RWPE2 (cell line): ENCODE measurements around the gene B4GALT6.

Source experiments
- ATAC-seq: fragments of 200-7000 bp; cut with Tn5 transposase; 3 replicates; pipeline ENCODE4 v1.9.1; 2021; ENCODE audit warnings: low read depth
- DNase-seq: peaks from one replicate; pipeline ENCODE4 v3.0.0-alpha.2; 2020; ENCODE audit warnings: low spot score
- H3K27ac ChIP-seq: fragments of 450-650 bp; 2 replicates; pipeline ENCODE4 v1.5.1; 2017; ENCODE audit warnings: mild to moderate bottlenecking; ENCODE audit not compliant: poor library complexity, severe bottlenecking
- H3K27me3 ChIP-seq: fragments of 250-450 bp; sonication (Bioruptor Pico); 2 replicates; pipeline ENCODE4 v1.5.1; 2021; ENCODE audit warnings: mild to moderate bottlenecking, moderate library complexity; ENCODE audit not compliant: insufficient read depth, poor library complexity, severe bottlenecking
- H3K36me3 ChIP-seq: fragments of 250-450 bp; sonication (Bioruptor Pico); 2 replicates; pipeline ENCODE4 v1.5.1; 2020; ENCODE audit warnings: low read depth, mild to moderate bottlenecking, moderate library complexity
- H3K4me1 ChIP-seq: fragments of 250-450 bp; sonication (Bioruptor Pico); 2 replicates; pipeline ENCODE4 v1.5.1; 2021; ENCODE audit warnings: mild to moderate bottlenecking, moderate library complexity; ENCODE audit not compliant: insufficient read depth, poor library complexity, severe bottlenecking
- H3K4me3 ChIP-seq: fragments of 250-450 bp; sonication (Bioruptor Pico); 2 replicates; pipeline ENCODE4 v1.5.1; 2021; ENCODE audit warnings: mild to moderate bottlenecking, moderate library complexity; ENCODE audit not compliant: severe bottlenecking
- H3K9me3 ChIP-seq: fragments of 250-450 bp; sonication (Bioruptor Pico); 2 replicates; pipeline ENCODE4 v1.5.1; 2021; ENCODE audit warnings: mild to moderate bottlenecking, moderate library complexity; ENCODE audit not compliant: severe bottlenecking
- TF ChIP-seq, protein P1 (sequence below): fragments of 450-650 bp; IDR thresholded peaks from one replicate; pipeline ENCODE4 v1.5.1; 2017; ENCODE audit warnings: mild to moderate bottlenecking, moderate library complexity; ENCODE audit not compliant: poor library complexity, severe bottlenecking

The B4GALT6 gene

GRCh38 chr18:31701744-31702143 is 17.4 kb upstream of the B4GALT6 start:
- H3K36me3 ChIP-seq = no peaks in the 10 kb centered on the region
- H3K27me3 ChIP-seq = no peaks in the 10 kb centered on the region
- no peak for ATAC-seq
- DNase-seq = no peak
- H3K9me3 ChIP-seq = no peaks in the 10 kb centered on the region
- TF ChIP-seq, protein P1, sequence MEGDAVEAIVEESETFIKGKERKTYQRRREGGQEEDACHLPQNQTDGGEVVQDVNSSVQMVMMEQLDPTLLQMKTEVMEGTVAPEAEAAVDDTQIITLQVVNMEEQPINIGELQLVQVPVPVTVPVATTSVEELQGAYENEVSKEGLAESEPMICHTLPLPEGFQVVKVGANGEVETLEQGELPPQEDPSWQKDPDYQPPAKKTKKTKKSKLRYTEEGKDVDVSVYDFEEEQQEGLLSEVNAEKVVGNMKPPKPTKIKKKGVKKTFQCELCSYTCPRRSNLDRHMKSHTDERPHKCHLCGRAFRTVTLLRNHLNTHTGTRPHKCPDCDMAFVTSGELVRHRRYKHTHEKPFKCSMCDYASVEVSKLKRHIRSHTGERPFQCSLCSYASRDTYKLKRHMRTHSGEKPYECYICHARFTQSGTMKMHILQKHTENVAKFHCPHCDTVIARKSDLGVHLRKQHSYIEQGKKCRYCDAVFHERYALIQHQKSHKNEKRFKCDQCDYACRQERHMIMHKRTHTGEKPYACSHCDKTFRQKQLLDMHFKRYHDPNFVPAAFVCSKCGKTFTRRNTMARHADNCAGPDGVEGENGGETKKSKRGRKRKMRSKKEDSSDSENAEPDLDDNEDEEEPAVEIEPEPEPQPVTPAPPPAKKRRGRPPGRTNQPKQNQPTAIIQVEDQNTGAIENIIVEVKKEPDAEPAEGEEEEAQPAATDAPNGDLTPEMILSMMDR = no peak
- H3K4me1 ChIP-seq = no peaks in the 10 kb centered on the region
- H3K4me3 ChIP-seq = no peak overlapping the region
- H3K27ac ChIP-seq = no peak overlapping the region

GRCh38 chr18:31700990-31701389 is 16.6 kb upstream of the B4GALT6 start:
- no peak overlapping the region for H3K27ac ChIP-seq
- no peaks in the 10 kb centered on the region for H3K27me3 ChIP-seq
- H3K4me1 ChIP-seq = no peaks in the 10 kb centered on the region
- TF ChIP-seq, protein P1 = no peak
- H3K36me3 ChIP-seq = no peaks in the 10 kb centered on the region
- no peaks in the 10 kb centered on the region for H3K9me3 ChIP-seq
- no peak overlapping the region for H3K4me3 ChIP-seq
- DNase-seq (no peak), ATAC-seq (no peak)

DNA sequence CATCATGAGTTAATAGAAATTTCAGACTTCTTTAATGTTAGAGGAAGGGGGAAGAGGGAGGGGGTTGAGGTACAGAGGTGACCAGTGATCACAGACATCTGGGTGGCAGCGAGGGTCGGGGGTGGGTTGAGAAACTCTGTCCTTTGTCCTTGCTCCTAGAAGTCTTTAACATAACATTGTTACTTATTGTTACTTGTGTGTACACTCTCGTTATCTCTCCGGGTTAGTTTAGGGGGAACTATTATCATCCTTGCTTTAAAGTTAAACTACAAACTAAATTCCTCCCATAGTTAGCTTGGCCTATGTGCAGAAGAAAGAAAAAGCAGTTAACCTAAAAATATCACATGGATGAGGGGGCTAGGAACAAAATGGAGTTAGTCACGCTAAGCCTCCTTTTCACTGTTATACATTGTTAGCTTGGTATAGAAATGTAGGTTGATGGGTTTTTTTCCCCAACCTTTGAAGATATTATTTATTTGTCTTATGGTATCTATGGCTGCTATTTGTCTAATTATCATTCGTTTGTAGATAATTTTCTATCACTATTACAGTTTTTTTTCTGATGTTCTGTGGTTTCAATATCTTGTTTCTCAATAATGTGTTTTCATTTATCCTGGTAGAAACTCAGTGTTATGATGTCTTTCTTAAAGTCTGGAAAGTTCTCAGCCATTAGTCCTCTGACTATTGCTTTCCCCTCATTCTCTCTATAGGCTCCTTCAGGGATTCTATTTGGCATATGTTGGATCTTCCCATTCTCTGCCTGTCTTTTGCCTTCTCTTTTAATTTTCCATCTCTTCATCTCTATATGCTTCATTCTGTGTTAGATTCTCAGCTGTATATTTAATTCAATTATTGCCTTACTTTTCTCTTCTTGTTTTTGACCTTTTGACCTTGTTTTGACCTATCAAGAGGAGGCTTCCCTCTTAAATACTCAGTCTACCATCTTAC is 13.2 kb upstream of the B4GALT6 start:
- no peaks in the 10 kb centered on the region for H3K36me3 ChIP-seq
- H3K4me1 ChIP-seq = no peaks in the 10 kb centered on the region
- H3K27ac ChIP-seq = no peak overlapping the region
- DNase-seq = no peak
- no peaks in the 10 kb centered on the region for H3K9me3 ChIP-seq
- TF ChIP-seq, protein P1 = no peak
- no peaks in the 10 kb centered on the region for H3K27me3 ChIP-seq
- no peak for ATAC-seq
- H3K4me3 ChIP-seq = no peak overlapping the region

DNA sequence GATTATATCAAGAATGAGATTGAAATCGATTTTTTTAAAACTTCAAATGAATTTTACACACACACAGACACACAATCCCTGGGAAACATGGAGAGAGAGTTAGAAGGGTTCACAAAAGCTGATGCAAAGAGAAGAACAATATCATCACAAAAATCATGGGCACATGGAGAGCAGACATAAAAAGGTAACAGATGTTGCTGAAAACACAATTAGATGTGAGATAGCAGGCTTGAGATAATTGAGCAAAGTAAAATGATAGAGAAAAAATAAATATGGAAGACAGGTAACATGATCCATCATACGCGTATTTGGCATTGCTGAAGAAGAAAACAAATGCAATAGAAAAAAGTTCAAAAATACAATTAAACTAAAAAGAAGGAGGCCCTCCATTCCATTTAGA is 11.6 kb upstream of the B4GALT6 start:
- TF ChIP-seq, protein P1 = no peak
- H3K4me3 ChIP-seq = no peak overlapping the region
- no peaks in the 10 kb centered on the region for H3K9me3 ChIP-seq
- no peak overlapping the region for H3K27ac ChIP-seq
- no peaks in the 10 kb centered on the region for H3K4me1 ChIP-seq
- ATAC-seq (no peak), DNase-seq (no peak)
- H3K36me3 ChIP-seq = no peaks in the 10 kb centered on the region
- no peaks in the 10 kb centered on the region for H3K27me3 ChIP-seq

DNA sequence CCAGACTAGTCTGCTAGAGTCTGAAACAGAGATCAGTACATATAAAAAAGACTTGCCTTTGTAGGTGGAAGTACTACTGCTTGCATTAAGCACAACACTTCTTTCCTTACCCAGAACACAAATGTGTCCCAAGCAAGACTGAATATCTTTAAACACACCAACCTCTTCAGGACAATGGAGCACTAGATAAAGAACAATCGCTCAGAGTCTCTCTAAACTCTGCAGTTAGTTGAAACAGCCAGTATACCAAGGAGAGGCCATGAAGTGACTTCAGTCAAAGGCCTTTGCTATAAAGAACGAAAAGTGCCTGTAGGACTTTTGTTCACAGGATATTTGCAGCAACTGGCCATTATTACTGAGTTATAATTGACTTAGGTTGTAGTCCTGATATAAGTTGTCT is 9.9 kb upstream of the B4GALT6 start:
- DNase-seq (no peak), ATAC-seq (no peak)
- H3K9me3 ChIP-seq = no peaks in the 10 kb centered on the region
- H3K36me3 ChIP-seq = no peaks in the 10 kb centered on the region
- TF ChIP-seq, protein P1 = no peak
- H3K4me1 ChIP-seq = no peaks in the 10 kb centered on the region
- no peaks in the 10 kb centered on the region for H3K27me3 ChIP-seq
- no peak overlapping the region for H3K4me3 ChIP-seq
- H3K27ac ChIP-seq = no peak overlapping the region
